Measurements from ENCODE around the gene PGAP3. TPM values are rescaled to one million over a fixed set of nuclear protein-coding genes. Genes with fewer than 3 reads are reported as not detected.
"Not testable (repeated sequence)": the region's sequence is repeated elsewhere in the genome, so short reads cannot be mapped to it uniquely, and the experiment has no call there.

Gene PGAP3
- total RNA-seq, 1 experiment from 2014 or later = 29.0 TPM

DNA sequence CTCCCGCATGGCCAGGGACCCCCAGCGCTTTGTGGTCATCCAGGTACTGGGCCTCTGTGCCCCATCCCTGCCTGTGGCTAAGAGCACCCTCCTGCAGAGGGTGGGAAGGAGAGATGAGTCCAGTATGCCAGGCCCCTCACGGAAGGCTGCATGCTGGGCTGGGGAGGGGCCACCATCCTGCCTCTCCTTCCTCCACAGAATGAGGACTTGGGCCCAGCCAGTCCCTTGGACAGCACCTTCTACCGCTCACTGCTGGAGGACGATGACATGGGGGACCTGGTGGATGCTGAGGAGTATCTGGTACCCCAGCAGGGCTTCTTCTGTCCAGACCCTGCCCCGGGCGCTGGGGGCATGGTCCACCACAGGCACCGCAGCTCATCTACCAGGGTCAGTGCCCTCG, 38.8 kb upstream of the PGAP3 start:
- Histone ChIP-seq H3K79me1 (ENCODE audit: insufficient read depth, low read depth, low read length, poor library complexity, severe bottlenecking) (no peaks in the 10 kb centered on the region), H3K56ac (ENCODE audit: insufficient read length, low read depth, low read length) (no peak overlapping the region), H3T11ph (ENCODE audit: low read length) (no peak overlapping the region), H3K14ac (ENCODE audit: insufficient read depth, low read length) (no peak overlapping the region), H3K4me2 (ENCODE audit: insufficient read depth, insufficient read length, low read length) (no peak overlapping the region), H2BK120ac (ENCODE audit: low read depth, low read length, poor library complexity, severe bottlenecking) (no peak overlapping the region), H3K23ac (ENCODE audit: insufficient read length, low read depth, low read length) (no peak overlapping the region), H2AFZ (ENCODE audit: low read length) (no peak overlapping the region), H3K27me3 (ENCODE audit: insufficient read depth, low read length) (no peaks in the 10 kb centered on the region), H3K23me2 (ENCODE audit: insufficient read length, low read depth, low read length, poor library complexity, severe bottlenecking) (peaks cover 5% of the 10 kb centered on the region), H4K5ac (ENCODE audit: insufficient read length, low read depth, low read length) (no peak overlapping the region), H2BK15ac (ENCODE audit: low read depth, low read length) (no peak overlapping the region), H3K4ac (ENCODE audit: low read depth, low read length) (no peak overlapping the region), H4K8ac (replicated peaks; ENCODE audit: insufficient read length, low read depth, low read length) (no peak overlapping the region), H3K27ac (ENCODE audit: insufficient read length, low read depth, low read length) (no peak overlapping the region), H2AK5ac (ENCODE audit: insufficient read length, low read length) (no peak overlapping the region), H3K18ac (ENCODE audit: insufficient read length, low read depth, low read length) (no peak overlapping the region), H4K20me1 (ENCODE audit: control insufficient read depth, insufficient read depth, insufficient read length) (no peaks in the 10 kb centered on the region), H2BK12ac (ENCODE audit: insufficient read length, low read depth, low read length) (no peak overlapping the region), H3K9ac (ENCODE audit: extremely low read depth, insufficient read length, low read length) (no peak overlapping the region), H3K9me3 (ENCODE audit: control insufficient read depth, low read depth, low read length) (no peaks in the 10 kb centered on the region), H2BK5ac (ENCODE audit: insufficient read length, low read length) (no peak overlapping the region), H4K91ac (ENCODE audit: insufficient read length, low read depth, low read length) (no peak overlapping the region), H3K4me1 (ENCODE audit: insufficient read depth, low read length) (peaks cover 1% of the 10 kb centered on the region; the same call in 1 of the 2 replicates), H3K79me2 (ENCODE audit: insufficient read depth, low read length) (no peaks in the 10 kb centered on the region), H2BK20ac (ENCODE audit: low read depth, low read length, poor library complexity, severe bottlenecking) (no peak overlapping the region)
- no peak for DNase-seq
- no peaks in the 10 kb centered on the region; the same call in 1 of the 2 replicates for H3K27me3 Mint-ChIP-seq (ENCODE audit: low read depth)
- H3K4me1 Mint-ChIP-seq = peaks cover 18 to 23% of the 10 kb centered on the region in 2 experiments
- no peak for TF ChIP-seq CTCF (conservative IDR thresholded peaks at IDR 0.05)
- peaks cover 43 to 76% (median 71%) of the 10 kb centered on the region in 3 experiments for H3K36me3 Mint-ChIP-seq (ENCODE audit: insufficient read depth in 1 of 3, low read depth in 3 of 3)
- H3K9me3 Mint-ChIP-seq = no peaks in the 10 kb centered on the region
- no peak overlapping the region for H3K4me3 Mint-ChIP-seq
- no CpG with 5 or more reads among the region's 9 CpGs for WGBS (ENCODE audit: extremely low coverage, insufficient read length, low lambda C conversion rate)
- peak overlapping the region in 1 of 3 experiments; percentile 46; a peak in 1 of 7 replicates for H3K27ac Mint-ChIP-seq

DNA sequence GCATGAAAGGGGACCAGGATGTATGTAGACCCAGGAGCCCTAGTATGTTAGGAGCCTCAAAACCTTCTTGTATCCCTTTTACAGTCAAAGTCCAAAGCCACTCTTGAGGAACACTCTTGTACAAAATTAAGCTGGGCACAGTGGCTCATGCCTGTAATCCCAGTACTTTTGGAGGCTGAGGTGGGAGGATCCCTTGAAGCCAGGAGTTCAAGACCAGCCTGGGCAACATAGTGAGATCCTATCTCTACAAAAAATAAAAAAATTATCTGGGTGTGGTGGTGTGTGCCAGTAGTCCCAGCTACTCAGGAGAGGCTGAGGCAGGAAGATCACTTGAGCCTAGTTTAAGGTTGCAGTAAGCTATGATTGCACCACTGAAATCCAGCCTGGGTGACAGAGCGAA, 38.1 kb upstream of the PGAP3 start:
- not testable (repeated sequence) for H3K79me2 ChIP-seq (ENCODE audit: insufficient read depth, low read length); H3K23me2 ChIP-seq (ENCODE audit: insufficient read length, low read depth, low read length, poor library complexity, severe bottlenecking); H2BK15ac ChIP-seq (ENCODE audit: low read depth, low read length); H3K27me3 ChIP-seq (ENCODE audit: insufficient read depth, low read length); H3K4ac ChIP-seq (ENCODE audit: low read depth, low read length); H4K20me1 ChIP-seq (ENCODE audit: control insufficient read depth, insufficient read depth, insufficient read length); H4K91ac ChIP-seq (ENCODE audit: insufficient read length, low read depth, low read length); H3K4me2 ChIP-seq (ENCODE audit: insufficient read depth, insufficient read length, low read length); H3T11ph ChIP-seq (ENCODE audit: low read length); H4K8ac ChIP-seq (replicated peaks; ENCODE audit: insufficient read length, low read depth, low read length); H3K27ac ChIP-seq (ENCODE audit: insufficient read length, low read depth, low read length); H2AK5ac ChIP-seq (ENCODE audit: insufficient read length, low read length); H3K9me3 Mint-ChIP-seq; H3K79me1 ChIP-seq (ENCODE audit: insufficient read depth, low read depth, low read length, poor library complexity, severe bottlenecking); H3K27me3 Mint-ChIP-seq (ENCODE audit: low read depth); H2BK12ac ChIP-seq (ENCODE audit: insufficient read length, low read depth, low read length); DNase-seq; H3K4me1 ChIP-seq (ENCODE audit: insufficient read depth, low read length); H3K4me3 Mint-ChIP-seq; H3K56ac ChIP-seq (ENCODE audit: insufficient read length, low read depth, low read length); H2AFZ ChIP-seq (ENCODE audit: low read length); H3K9me3 ChIP-seq (ENCODE audit: control insufficient read depth, low read depth, low read length); H2BK20ac ChIP-seq (ENCODE audit: low read depth, low read length, poor library complexity, severe bottlenecking); H2BK5ac ChIP-seq (ENCODE audit: insufficient read length, low read length); H3K18ac ChIP-seq (ENCODE audit: insufficient read length, low read depth, low read length); H3K9ac ChIP-seq (ENCODE audit: extremely low read depth, insufficient read length, low read length); H3K14ac ChIP-seq (ENCODE audit: insufficient read depth, low read length); H2BK120ac ChIP-seq (ENCODE audit: low read depth, low read length, poor library complexity, severe bottlenecking); H3K23ac ChIP-seq (ENCODE audit: insufficient read length, low read depth, low read length); H4K5ac ChIP-seq (ENCODE audit: insufficient read length, low read depth, low read length)
- H3K4me1 Mint-ChIP-seq = peaks cover 18 to 23% of the 10 kb centered on the region in 2 experiments
- no CpG with 5 or more reads among the region's 1 CpG for WGBS (ENCODE audit: extremely low coverage, insufficient read length, low lambda C conversion rate)
- peak overlapping the region in 2 of 3 experiments; percentile 46 to 87; a peak in 4 of 7 replicates for H3K27ac Mint-ChIP-seq
- H3K36me3 Mint-ChIP-seq (ENCODE audit: insufficient read depth in 1 of 3, low read depth in 3 of 3) = peaks cover 47 to 83% (median 74%) of the 10 kb centered on the region in 3 experiments
